Stimulated activated CD4-positive, alpha-beta T cell treated with anti-CD3 and anti-CD28 coated beads, Interleukin-1b, Interleukin-23, amount 100 ng/mL, for 24 hours (primary cell): ENCODE data around the gene HDGF.

Source experiments
- DNase-seq, 4 experiments: peaks; one replicate each; pipeline ENCODE4 v3.0.0-alpha.2; 2020; ENCODE audit warnings: low read depth in 4 of 4, low spot score in 1 of 4

The HDGF gene

DNA sequence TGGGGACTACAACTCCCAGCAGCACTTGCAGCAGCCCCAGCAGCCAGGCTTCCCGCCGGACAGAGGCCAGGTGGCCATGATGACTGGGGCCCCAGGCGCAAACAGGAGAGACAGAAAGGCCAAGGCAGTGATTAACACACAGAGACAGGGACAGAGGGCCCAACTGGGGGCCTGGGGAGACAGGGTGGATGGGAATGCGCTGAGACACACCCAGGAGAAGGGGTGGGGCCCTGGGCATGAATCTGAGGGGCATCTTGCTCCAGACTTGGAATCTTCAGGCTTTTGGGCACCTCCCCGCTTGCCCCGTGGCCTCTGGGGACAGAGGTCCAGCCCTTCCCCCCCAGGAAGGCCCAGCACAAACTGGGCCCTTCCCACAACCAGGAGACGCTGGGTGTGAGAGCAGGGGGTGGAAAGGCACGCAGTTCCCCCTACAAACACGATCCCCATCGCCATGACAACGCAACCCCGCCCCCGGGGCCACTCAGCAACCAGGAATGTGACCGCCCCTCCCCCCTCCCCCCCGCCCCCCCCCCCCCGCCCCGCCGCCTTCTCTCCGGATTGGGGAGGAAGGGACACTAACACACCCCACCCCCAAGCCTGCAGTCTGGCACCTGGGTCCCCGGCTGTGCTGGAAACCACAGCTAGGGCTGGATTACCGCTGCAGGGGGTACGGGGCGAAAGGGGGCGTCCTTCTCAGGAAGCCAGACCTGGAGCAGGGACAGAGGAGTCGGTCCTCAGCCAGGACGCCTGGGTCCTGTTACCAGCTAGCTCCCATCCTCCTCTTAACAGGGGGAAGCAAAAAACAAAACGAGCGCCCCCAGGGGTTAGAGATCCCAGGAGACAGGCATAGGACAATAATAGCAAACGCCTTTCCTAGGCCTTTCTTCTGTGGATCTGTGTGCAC, 4.5 kb downstream of the HDGF start:
- DNase-seq: no peak

DNA sequence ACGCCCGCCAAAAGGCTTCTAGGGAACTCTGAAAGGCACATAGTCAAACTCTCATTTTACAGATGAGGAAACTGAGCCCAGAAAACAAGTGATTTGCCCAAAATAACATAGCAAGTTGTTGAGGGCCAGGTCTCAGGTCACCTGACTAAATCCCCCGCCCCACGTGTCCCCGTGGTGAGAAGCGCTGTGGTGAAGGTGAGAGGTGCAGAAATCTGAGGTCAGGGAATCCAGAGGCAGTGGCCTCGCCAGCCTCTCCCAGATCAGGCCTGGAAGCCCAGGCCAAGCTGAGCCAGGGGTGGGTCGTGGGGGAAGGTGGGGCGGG, 5.1 kb downstream of the HDGF start:
- DNase-seq: no peak

DNA sequence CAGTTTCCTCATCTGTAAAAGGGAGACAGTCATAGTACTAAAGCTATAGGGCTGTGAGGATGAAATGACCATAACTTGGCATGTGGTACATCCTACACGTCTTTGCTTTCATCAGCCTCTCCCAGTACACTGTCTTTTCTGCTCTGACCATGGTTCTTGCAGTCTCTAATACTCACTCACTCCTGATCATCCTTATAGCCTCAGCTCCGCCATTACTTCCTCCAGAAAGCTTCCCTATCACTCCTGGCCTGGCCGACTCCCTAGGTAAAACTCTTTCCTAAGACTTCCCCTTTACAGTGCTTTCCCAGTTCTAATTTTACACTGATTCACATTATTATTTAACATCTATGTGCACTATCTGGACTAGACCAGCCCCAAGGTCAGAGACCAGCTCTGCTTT, 5.6 kb downstream of the HDGF start:
- no peak for DNase-seq

DNA sequence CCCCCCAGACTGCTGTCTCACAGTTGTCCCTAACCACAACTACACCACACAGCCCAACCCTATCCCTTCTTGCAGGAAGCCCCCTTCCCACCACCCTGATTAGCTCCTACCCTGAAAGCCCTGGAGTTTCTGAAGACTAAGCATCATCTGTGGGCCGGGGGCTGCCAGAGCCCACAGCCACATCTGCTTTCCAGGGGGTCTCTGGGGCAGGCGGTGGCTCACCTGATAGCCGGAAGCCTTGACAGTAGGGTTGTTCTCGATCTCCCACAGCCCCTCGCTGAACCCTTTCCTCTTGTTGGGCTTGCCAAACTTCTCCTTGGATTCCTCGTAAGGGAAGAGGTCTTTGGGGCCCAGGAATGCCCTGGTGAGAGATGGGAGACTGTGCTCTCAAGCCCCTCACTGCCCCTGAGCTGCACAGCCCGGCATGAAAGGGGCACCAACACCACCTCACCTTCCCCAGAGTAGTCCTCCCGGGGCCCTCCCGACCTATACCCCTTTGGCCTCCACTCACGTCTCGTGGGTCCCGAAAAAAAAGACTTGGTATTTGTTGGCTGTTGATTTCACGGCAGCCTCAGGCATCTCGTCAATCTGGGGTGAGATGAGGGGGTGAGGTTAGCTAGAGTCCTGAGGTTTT, 6.6 kb downstream of the HDGF start:
- no peak for DNase-seq

DNA sequence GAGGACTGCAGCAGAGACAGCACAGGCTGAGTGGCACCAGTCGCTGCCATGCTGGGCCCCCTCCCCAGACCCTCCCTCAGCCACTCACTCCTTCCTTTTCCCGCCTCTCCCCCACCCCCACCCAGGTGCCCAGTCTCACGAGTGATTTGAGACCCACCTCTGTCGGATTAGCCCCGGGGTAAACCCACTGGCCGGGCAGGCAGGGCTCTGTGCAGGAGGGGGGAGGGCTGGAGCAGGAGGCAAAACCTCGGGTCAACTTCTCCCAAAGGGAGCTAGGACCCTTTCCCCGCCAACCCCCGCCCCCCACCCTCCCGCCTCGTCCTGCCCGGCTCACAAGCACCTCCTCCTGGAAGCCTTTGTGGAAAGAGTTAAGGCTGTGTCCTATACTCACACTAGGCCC, 7.1 kb downstream of the HDGF start:
- no peak for DNase-seq

DNA sequence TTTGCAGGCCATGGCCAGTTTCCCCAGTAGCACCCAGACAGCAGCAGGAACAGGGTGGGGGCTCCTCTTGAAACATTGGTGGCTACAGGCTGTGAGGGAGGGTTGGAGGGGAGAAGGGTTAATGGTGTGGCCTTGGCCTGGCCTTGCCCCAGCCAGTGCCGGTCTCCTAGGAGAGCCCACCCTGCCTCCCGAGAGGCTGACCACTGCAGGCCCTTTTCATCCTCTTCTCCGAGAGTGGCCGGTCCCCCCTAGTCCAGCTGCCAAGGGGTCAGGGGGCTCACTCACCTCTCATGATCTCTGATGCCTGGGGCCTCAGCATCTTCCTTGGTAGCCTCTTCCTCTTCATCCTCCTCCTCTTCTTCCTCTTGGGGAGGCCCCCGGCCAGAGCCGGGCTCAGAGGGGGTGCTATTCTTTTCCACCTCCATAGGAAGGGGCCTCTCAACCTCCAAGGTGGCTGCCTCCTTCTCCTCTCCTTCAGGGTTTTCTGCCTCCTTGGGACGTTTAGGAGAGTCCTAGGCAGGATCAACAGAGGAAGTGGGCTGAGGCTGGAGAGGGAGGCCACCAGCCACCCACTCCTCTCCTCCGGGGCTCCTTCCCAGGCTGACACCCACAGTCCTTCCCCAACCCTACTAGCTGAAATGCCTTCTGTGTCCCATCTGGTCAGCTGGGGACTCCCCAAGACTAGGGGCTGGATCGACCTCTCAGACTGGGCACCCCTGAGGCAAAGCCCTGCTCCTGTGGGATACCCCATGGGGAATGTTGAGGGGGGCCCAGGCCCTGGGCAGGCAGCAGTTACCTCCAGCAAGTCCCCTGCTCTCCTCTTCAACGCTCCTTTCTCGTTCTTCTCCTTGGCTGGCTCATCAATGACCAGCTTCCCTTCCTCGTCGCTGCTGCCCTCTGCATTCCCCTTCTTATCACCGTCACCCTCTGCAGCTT, 7.8 kb downstream of the HDGF start:
- no peak for DNase-seq

DNA sequence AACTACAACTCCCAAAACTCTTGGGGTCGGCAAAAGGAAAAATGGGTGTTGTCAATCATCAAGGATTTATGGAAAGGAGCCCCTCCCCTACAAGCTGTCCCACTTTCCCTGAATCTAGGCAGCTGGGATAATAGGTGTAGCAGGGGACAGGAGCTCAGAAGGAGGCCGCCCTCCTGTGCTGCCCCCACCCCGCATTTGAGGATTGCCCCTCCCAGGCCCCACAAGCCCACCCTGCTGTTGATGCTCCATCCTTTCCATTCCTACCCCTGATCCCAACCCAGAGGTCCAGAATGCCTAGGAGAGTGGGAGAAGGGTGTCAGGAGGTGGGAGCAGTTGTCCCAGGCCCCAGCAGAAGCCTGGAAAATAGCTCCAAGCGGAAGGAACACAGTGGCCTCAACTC, 8.7 kb downstream of the HDGF start:
- no peak for DNase-seq

DNA sequence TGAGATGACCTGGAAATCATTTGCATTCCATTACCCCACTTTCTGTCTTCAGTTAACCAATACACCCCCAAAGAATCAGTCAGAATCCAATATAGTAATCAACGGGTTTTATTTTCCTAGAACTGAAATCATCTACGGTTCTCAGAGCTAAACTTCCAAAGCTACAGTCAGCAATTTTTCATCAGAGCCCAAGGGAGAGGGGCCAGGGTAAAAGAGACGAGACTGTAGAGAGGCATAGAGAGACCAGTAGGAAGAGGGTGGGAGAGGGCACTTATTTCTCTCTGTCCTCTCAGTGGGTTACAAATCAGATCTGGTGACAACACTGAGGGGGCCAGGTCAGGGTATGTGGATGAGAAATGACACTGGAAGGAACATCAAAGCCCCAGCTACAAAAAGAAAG, 9.5 kb downstream of the HDGF start:
- DNase-seq: no peak

DNA sequence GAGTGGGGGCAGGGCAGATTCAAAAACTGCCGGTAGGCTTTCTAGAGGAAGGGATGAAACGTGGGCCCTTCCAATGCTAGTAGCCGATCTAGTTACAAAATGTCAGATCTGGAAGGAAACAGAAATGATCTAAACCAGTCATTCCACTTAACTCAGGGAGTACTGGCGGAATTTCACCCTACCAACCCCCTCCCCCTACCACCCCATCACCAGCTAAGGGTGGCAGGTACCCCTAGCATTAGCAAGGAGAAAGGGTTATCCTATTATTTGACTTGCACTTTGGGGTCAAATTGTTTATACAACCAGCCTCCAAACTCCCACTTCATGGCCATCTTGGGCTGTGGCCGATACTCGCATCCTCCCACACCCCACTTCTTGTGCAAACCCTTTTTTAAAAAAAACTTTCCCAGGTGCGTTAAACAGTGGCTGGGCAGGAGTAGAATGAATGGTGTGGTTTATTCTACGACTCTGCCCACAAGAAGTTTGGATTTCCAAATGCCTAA, 9.9 kb downstream of the HDGF start:
- no peak for DNase-seq

DNA sequence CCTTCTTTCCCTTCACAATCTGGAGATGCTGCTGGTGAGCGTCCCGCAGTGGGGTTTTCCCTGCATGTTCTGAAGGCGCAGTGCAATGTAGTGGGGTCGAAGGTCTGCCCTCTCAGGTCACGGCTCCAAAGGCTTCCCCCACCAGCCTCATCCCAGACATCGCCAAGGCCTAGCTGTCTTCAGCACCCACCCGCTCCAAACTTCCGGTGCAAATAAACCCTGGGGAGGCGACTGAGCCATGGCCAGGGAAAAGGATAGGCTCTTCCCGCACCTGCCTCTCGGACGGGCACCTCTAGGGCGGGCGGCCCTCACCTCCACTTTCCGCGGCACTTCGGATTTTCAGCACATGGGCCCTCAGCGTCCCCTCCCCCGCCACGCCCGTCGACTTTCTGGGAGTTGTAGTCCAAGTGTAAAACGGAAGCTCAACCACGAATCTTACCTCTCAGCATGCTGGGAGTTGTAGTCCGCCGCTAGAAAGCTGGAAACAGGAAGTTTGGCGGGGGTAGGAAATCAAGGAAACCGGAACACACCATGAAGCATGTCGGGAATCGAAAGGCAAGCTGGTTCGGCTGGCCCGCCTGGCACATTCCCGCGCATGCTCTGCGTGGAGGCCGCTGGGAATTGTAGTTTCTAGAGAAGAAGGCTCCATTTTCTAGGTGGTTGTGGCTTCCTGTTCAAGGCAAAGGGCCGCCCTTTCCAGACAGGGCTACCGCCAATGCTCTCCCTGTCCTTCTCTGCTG, 10.6 kb downstream of the HDGF start, which contains the start of gene MRPL24:
Gene MRPL24 (minus strand): TSS at position 348 of the 740 bp plus-strand sequence. CDS start 2,384 bp downstream, outside the sequence.
- DNase-seq: peak; percentile 81 to 95 (median 92)

DNA sequence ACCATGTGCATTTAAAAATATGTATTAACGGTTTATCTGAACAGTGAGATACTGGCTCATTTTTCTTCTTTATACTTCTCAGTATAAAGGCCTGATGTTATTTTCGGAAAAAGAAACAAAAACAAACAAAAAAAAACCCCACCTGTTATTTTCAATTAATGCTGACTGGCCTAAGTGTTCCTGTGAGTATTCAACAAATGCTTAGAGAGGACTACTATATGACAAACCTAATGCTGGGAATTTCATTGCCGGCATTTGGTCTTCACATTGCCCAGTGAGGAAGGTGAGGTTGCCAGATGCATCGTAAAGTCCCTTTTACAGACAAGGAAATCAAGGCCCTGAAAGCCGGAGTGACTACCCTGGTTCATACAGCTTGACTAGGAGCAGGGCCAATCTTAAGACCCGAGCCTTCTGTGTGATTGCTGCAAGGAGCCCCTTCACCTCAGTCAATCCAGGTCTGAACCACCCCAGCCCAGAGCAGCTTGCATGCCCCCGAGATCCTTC, 11.2 kb downstream of the HDGF start:
- no peak for DNase-seq

DNA sequence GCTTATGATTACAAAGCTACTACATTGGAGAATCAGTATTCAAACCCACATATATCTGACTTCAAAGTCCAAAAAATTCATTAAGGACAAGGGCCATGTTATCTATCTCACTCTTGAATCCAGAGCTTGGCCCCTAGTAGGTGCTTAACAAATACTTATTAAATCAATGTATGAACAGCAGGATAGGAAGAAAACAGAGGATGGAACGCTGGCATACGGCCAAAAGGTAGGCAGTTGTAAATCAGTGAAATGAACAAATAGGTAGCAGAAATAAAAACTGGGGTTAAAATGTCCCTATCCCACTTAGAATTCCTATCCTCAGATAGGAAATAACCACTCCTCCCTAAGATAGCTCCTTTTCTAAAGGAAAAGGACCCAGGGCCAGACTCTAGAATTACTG, 12.6 kb downstream of the HDGF start:
- DNase-seq: no peak

DNA sequence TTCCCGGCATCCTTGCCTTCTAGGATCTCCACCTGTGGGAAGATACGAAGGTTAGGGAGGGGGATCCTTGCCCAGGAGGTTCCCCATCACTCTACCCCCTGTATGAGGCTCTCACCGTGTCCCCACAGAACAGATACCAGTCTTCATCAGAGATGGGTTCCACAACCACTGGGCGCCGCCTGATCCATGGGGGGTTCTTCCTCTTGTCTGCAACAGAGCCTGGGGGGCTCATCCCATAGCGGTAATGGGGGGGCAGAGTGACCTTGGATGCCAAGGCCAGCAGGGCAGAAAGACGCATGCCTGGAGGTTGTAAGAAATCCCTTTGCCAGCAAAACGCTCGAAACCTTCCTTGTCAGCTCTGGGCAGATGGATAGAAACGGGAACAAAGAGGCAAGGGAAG, 13.1 kb downstream of the HDGF start:
- no peak for DNase-seq

DNA sequence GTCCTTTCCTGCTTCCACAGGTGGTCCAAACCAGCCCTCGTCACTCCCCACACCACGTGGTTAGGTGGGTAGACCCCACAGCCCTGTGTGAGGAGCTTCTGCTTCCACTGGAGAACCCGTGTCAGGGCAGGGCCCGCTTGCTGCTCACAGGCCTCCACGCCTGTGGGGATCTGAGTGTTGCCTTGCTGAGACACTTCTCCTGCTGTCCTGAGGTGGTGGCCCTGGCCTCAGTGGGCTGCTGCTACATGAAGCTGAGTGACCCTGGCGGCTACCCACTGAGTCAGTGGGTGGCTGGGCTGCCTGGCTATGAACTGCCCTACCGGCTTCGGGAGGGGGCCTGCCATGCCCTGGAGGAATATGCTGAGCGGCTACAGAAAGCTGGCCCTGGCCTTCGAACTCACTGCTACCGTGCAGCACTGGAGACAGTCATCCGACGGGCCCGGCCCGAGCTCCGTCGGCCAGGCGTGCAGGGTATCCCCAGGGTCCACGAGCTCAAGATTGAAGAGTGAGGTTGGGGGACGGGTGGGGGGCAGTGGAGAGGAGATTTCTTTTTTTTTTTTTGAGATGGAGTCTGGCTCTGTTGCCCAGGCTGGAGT, 17.4 kb downstream of the HDGF start:
- no peak for DNase-seq

DNA sequence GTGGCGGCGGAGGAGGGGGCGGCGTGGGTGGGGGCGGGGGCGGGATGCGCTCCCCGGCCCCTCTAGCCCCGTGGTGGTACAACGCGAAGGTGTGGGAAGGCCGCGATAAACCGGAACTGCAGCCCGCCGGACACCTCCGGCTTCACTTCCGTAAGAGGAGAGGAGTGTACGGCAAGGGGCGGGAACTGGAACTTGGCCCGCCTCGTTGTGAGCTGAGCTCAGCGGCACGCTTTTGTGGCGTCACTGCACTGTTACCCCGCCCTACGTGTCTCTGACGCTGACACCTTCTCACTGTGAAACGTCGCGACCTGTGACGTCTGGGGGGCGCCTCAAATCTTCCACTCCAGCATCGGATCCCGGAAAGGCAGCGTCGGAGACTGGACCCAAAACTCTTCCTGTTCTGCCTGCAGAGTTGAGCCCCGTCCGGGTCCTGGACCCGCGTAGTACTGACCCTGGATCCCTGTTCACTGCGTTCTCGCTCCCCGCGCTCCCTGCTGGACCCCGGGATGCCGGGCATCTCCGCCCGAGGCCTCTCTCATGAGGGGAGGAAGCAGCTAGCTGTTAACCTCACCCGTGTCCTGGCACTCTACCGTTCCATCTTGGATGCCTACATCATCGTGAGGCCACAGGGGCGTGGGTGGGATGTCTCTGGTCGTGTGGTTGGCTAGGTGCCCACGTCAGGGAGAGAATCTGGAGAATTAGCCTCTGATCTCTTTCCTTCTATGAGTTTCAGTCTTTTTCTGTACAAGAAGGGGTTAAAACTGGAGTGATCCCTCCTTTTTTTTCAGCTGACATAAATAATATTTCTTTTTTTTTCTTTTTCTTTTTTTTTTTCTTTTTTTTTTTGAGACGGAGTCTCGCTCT, 22.6 kb downstream of the HDGF start, which contains the start of gene ISG20L2:
Gene ISG20L2 (minus strand): TSS at position 168 of the 864 bp plus-strand sequence. CDS start 1,114 bp downstream, outside the sequence.
- peak; percentile 75 to 95 (median 90) for DNase-seq

DNA sequence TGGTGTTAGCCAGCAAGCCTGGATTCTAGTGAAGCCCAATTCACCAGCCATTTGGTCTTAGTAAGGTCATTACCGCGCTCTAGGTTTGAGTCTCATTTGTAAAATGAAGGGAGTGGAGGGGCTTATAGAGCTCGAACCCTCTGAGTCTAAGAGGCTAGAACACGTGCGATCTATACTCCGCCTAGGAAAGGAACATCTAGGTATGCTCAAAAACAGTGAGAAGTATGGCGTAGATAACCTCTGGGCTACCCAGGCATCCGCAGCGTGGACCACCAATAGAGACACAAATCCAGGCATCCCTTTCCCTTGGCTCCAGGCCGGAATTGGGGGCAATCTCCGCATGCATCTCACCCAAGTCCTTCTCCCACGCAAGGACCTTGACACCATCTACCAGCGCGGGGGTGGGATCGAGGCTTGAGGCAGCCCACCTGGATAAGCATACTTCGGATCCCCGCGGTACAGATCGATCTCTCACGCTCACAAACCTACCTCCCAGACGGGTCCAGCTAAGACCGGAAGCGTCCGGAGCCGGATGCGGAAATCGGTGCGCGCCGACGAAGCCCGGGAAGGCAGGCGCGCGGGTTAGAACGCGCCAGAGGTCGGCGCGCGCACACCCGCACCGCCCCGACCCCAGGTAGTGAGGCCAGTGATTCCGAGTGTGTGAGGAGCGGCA, 23.4 kb downstream of the HDGF start, which contains the start of gene METTL25B:
Gene METTL25B (plus strand): TSS at position 544 of the 673 bp plus-strand sequence. CDS start 636 bp downstream, outside the sequence.
- DNase-seq: peak in 3 of 4 experiments; percentile 65 to 73 (median 70)

DNA sequence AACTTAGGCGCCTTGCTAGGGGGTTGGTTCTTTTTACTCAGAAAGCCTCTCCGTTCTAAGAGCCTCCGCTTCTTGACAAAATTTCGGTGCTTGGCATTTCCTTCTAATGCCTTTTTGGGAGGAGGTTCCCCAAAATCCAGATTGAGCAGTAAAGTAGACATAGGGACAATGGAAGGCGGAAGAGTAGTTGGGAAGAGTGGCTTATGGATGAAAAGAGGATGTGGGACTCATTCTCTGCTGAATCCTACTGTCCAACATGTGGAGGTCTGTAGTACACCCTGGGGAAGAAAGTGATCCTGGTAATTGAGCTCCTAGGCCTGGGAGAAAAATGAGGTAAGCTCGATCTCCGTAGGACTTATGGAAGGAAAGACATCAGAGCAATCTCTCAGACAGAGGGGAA, 24.0 kb downstream of the HDGF start:
- DNase-seq: no peak

DNA sequence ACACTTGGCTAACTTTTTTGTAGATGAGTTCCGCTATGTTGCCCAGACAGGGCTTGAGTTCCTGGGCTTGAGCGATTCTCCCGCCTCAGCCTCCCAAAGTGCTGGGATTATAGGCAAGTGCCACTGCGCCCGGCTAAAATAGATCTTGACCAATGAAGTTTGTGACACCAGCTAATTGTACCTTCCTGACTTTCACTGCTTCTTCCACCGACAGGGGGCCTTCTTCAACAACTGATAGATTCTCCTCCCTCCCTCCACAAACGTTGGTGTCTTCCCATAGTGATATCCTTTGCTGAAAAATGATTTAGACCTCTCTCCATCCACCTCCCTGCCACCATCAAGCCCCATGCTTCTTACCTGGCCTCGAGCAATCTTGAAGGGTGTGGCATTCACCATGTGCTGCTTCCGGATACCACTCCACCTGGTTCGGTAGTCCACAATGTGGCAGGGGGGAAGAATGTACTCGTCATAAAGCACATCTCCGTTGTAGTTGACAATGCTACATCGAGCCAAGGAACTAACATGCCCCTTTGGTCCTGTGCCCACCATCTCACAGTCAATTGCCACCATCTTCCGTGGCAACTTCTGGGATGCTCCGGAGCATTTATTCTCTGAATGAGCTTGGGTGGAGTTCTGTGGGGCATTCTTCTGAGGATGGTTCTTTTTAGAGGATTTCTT, 24.8 kb downstream of the HDGF start:
- DNase-seq: no peak
